Measurements from ENCODE around the gene TTLL7.

The TTLL7 gene

DNA sequence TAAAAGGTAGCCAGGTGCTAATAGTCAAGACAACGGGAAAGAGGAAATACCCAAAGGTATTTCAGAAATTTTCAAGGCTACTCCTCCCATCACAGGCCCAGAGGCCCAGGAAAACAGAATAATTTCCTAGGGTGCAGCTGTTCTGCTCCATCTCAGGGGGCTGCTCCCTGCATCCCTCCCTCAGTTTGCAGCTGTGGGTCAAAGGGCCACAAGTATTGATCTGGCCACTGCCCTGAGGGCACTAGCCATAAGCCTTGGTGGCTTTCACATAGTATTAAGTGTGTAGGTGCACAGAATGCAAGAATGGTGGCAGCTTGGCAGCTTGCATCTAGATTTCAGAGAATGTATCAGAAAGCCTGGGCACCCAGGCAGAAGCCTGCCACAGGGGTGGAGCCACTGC lies 179.5 kb downstream of the TTLL7 start:
- Mint-ChIP-seq H3K9me3 (peaks cover 18% of the 10 kb centered on the region), H3K4me3 (no peak overlapping the region), H3K27ac (no peak overlapping the region), H3K36me3 (ENCODE audit: low read depth) (no peaks in the 10 kb centered on the region), H3K27me3 (ENCODE audit: low read depth, poor library complexity) (peaks cover 6% of the 10 kb centered on the region), H3K4me1 (peaks cover 6% of the 10 kb centered on the region)
- TF ChIP-seq, protein P1, sequence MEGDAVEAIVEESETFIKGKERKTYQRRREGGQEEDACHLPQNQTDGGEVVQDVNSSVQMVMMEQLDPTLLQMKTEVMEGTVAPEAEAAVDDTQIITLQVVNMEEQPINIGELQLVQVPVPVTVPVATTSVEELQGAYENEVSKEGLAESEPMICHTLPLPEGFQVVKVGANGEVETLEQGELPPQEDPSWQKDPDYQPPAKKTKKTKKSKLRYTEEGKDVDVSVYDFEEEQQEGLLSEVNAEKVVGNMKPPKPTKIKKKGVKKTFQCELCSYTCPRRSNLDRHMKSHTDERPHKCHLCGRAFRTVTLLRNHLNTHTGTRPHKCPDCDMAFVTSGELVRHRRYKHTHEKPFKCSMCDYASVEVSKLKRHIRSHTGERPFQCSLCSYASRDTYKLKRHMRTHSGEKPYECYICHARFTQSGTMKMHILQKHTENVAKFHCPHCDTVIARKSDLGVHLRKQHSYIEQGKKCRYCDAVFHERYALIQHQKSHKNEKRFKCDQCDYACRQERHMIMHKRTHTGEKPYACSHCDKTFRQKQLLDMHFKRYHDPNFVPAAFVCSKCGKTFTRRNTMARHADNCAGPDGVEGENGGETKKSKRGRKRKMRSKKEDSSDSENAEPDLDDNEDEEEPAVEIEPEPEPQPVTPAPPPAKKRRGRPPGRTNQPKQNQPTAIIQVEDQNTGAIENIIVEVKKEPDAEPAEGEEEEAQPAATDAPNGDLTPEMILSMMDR (IDR thresholded peaks at IDR 0.05) = no peak
- DNase-seq = no peak

DNA sequence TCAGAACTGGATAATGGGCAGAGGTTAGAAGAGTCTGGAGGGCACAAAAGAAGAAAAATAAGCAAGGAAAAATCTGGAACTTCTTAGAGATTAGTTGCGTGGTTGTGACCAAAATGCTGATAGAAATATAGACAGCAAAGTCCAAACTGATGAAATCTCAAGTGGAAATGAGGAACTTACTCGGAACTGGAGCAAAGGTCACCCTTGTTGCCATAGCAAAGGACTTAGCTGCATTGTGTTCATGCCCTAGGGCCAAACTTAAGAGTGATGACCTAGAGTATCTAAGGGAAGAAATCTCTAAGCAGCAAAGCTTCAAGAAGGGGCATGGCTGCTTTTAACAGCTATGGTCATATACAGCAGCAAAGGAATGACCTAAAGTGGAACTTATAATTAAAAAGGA lies 180.0 kb downstream of the TTLL7 start:
- peaks cover 17% of the 10 kb centered on the region for H3K9me3 Mint-ChIP-seq
- H3K27ac Mint-ChIP-seq = no peak overlapping the region
- no peaks in the 10 kb centered on the region for H3K36me3 Mint-ChIP-seq (ENCODE audit: low read depth)
- TF ChIP-seq, protein P1 (IDR thresholded peaks at IDR 0.05) = no peak
- H3K4me3 Mint-ChIP-seq = no peak overlapping the region
- no peak for DNase-seq
- peaks cover 5% of the 10 kb centered on the region for H3K27me3 Mint-ChIP-seq (ENCODE audit: low read depth, poor library complexity)
- peaks cover 6% of the 10 kb centered on the region for H3K4me1 Mint-ChIP-seq

DNA sequence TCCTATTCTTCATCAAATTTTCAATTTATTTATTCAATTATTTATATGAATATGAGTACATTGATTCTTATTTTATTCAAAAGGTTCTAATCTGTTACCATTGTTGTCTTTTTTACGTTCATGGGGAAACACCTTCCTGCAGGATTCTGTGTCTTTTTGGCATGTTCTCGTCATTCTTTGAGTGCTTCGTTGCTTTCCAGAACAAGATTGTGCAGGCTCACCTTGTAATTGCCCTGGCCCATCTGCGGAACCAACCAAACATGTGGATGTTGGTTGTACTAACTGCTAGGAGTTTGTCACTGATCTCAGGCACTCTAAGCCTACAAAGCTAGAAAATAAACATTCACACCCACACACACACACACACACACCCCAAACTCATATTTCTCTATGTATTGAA lies 182.1 kb downstream of the TTLL7 start:
- Mint-ChIP-seq H3K4me1 (peaks cover 6% of the 10 kb centered on the region), H3K27me3 (ENCODE audit: low read depth, poor library complexity) (peaks cover 2% of the 10 kb centered on the region), H3K9me3 (peaks cover 13% of the 10 kb centered on the region), H3K36me3 (ENCODE audit: low read depth) (no peaks in the 10 kb centered on the region), H3K27ac (no peak overlapping the region), H3K4me3 (no peak overlapping the region)
- DNase-seq = no peak
- TF ChIP-seq, protein P1 (IDR thresholded peaks at IDR 0.05) = no peak

DNA sequence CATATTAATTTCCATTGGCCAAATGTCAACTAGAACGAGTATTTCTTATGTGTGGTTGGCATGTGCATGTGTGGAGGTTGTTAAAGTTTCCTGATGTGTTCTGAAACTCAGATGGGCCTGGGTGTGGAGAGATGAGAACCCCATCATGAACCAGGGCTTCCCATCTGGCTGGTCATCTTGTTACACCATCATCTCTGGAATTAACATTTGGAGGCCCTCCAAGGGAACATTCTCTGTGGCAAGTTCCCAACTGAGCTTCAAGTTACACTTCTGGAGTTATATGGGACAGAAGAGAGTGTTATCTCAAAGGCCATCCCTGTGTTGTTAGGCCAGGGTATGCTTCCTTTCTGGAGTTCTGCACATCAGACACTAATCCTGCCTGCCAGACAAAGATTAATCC lies 183.6 kb downstream of the TTLL7 start:
- Mint-ChIP-seq H3K4me1 (peaks cover 6% of the 10 kb centered on the region), H3K27ac (no peak overlapping the region), H3K9me3 (peaks cover 13% of the 10 kb centered on the region), H3K4me3 (no peak overlapping the region), H3K36me3 (ENCODE audit: low read depth) (no peaks in the 10 kb centered on the region), H3K27me3 (ENCODE audit: low read depth, poor library complexity) (peaks cover 2% of the 10 kb centered on the region)
- TF ChIP-seq, protein P1 (IDR thresholded peaks at IDR 0.05) = no peak
- no peak for DNase-seq

All from nephron progenitor cell (in vitro differentiated cells).